Uterus (tissue), 4 donors: ENCODE results near the gene PSG11. TPM values are rescaled to one million over a fixed set of nuclear protein-coding genes. Genes with fewer than 3 reads are reported as not detected.
"Not testable (repeated sequence)": the region's sequence is repeated elsewhere in the genome, so short reads cannot be mapped to it uniquely, and the experiment has no call there.

Experiments
- DNase-seq, 2 donors: peaks; one replicate each; pipeline ENCODE4 v3.0.0-alpha.2; 2019 to 2020
- H3K27ac ChIP-seq, 2 donors: fragments of 200-600 bp; sonication (generic); 1 replicate in 1 of 2; 2 replicates in 1 of 2; pipeline ENCODE4 v1.5.1; 2016 to 2018
- H3K27me3 ChIP-seq, 2 donors: fragments of 200-600 bp; sonication (generic); one replicate each; pipeline ENCODE4 v1.5.1; 2018 to 2019; ENCODE audit warnings: control low read depth in 1 of 2
- H3K36me3 ChIP-seq, 2 donors: fragments of 200-600 bp; sonication (generic); one replicate each; pipeline ENCODE4 v1.5.1; 2019; ENCODE audit warnings: control low read depth in 1 of 2
- H3K4me1 ChIP-seq, 2 donors: fragments of 200-600 bp; sonication (generic); one replicate each; pipeline ENCODE4 v1.5.1; 2018 to 2019; ENCODE audit warnings: control low read depth in 1 of 2
- H3K4me3 ChIP-seq, 2 donors: fragments of 200-600 bp; sonication (generic); 1 replicate in 1 of 2; 2 replicates in 1 of 2; pipeline ENCODE4 v1.5.1; 2018 to 2019; ENCODE audit warnings: mild to moderate bottlenecking in 1 of 2
- H3K9me3 ChIP-seq, 2 donors: fragments of 200-600 bp; sonication (generic); one replicate each; pipeline ENCODE4 v1.5.1; 2019; ENCODE audit warnings: control low read depth in 1 of 2
- CTCF ChIP-seq, 4 experiments: fragments of 200-600 bp in 2 of 4; fragments of 450-650 bp in 2 of 4; sonication (generic) in 2 of 4; IDR thresholded peaks; one replicate each; pipeline ENCODE4 v1.5.1; 2016 to 2019; ENCODE audit warnings: antibody characterized with exemption in 4 of 4, mild to moderate bottlenecking in 2 of 4, moderate library complexity in 1 of 4
- POLR2A ChIP-seq, 2 donors: fragments of 450-650 bp; IDR thresholded peaks; one replicate each; pipeline ENCODE4 v1.6.1; 2016; ENCODE audit warnings: antibody characterized with exemption in 2 of 2, mild to moderate bottlenecking in 1 of 2, moderate library complexity in 1 of 2
- intact Hi-C: fragments of 100-400 bp; cut with DNase I; formaldehyde crosslinking; loops from one replicate; pipeline ENCODE4 v1.15.1; 2023; ENCODE audit warnings: low total_unique reads
- total RNA-seq, 4 donors: library from RNA; depleted of rRNA in 3 of 4; stranded (reverse); fragments of >200 nt in 3 of 4; gene quantifications; one replicate each; pipeline versions ENCODE4 v1.1.0 to v1.2.4, GENCODE V29; 2014 to 2023
- donor health status: DM: yes; HTN: yes; CAD: no.

The PSG11 gene
- total RNA-seq, 4 donors from 2014 or later: not detected

GRCh38 chr19:42989851-42990250 lies 36.4 kb downstream of the PSG11 start:
- DNase-seq: no peak
- intact Hi-C loops: no loop called here
- no peaks in the 10 kb centered on the region for H3K36me3 ChIP-seq
- no peak overlapping the region for H3K27ac ChIP-seq
- no peaks in the 10 kb centered on the region for H3K27me3 ChIP-seq
- no peaks in the 10 kb centered on the region for H3K9me3 ChIP-seq
- H3K4me3 ChIP-seq: no peak overlapping the region
- H3K4me1 ChIP-seq: no peaks in the 10 kb centered on the region
- TF ChIP-seq CTCF (IDR thresholded peaks at IDR 0.05): no peak
- no peak for TF ChIP-seq POLR2A (IDR thresholded peaks at IDR 0.05)

GRCh38 chr19:42989186-42989585 lies 37.1 kb downstream of the PSG11 start:
- DNase-seq, H3K27me3 ChIP-seq, H3K4me1 ChIP-seq, H3K4me3 ChIP-seq, H3K36me3 ChIP-seq, H3K9me3 ChIP-seq, intact Hi-C loops, H3K27ac ChIP-seq: not testable (repeated sequence)

DNA sequence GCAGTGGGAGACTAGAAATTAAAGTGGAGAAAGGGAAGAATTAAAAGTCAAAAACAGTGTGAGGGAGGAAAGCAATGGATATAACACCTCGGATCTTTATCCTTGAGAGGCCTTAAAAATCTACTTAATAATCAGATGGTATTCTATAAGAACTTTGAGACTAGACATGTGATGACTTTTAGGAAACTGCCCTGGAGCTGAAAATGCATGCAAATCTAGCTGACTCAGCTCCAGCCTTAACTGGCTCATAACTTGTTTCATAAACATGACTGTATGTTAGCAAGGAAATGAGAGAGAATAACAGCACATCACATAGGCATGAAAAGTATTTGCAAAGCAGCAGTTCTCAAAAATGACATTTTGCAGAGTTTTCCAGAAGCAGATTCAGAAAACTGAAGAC lies 38.1 kb downstream of the PSG11 start:
- H3K27me3 ChIP-seq, H3K27ac ChIP-seq, H3K4me3 ChIP-seq, H3K36me3 ChIP-seq, DNase-seq, intact Hi-C loops, H3K4me1 ChIP-seq, H3K9me3 ChIP-seq: not testable (repeated sequence)

DNA sequence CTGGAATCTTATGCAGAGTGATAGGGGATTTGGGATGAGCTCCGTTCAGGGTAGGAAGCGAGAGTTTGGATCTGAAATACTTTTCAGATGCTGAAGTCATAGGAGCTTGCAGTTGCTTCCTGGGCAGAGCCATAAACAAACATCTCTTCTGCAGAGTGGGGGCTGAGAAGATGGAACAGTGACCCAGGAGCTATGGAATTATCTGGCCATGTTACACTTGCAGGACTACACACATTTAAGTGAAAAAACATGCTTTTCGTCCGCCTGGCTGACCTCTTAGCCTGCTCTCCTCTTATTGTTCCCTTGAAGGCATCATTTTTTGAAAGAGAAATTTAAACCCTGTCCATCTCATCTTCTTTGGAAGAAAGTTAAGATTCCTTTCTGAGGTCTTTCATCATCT lies 40.7 kb downstream of the PSG11 start:
- no peaks in the 10 kb centered on the region for H3K9me3 ChIP-seq
- no peaks in the 10 kb centered on the region for H3K4me1 ChIP-seq
- no peaks in the 10 kb centered on the region for H3K36me3 ChIP-seq
- no peaks in the 10 kb centered on the region for H3K27me3 ChIP-seq
- DNase-seq: no peak
- intact Hi-C loops: no loop called here
- H3K4me3 ChIP-seq: no peak overlapping the region
- no peak for TF ChIP-seq CTCF (IDR thresholded peaks at IDR 0.05)
- TF ChIP-seq POLR2A (IDR thresholded peaks at IDR 0.05): no peak
- H3K27ac ChIP-seq: no peak overlapping the region

DNA sequence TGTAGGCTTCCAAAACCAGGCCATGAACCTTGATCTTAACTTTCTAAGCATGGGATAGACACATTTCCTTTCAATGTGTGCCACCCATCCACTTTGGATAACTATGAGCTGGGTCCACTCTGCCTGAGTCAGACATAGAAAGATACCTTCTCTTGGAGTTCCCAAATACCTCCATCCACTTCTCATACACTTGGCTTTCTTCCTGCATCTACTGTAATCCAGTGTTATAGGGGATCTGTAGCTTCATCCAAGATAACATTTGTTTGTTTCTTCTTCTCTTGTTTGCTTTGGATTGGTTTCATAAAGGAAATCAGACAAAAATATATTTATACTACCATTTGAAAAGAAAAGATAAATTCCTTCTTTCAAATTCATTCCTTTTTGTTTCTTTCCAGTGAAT lies 44.2 kb downstream of the PSG11 start:
- H3K9me3 ChIP-seq, intact Hi-C loops: not testable (repeated sequence)

DNA sequence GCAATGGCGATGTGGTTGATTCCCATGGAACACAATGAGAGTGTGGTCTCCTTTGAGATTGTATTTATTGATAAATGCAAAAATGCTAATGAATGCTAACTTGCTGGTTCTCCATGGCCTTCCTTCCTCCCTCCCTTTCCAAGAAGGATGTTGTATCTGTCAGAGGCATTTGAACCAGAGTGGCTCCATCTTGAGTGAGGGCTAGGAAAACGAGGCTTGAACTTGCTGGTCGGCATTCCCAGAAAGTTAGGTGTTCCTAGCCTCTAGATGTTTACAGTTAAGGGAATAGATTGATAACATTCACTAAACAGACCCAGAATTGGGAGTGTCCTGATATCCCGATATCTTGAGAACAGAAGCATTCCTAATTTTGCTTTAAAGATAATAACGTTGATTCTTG lies 54.8 kb downstream of the PSG11 start:
- intact Hi-C loops: not testable (repeated sequence)

More for the DNA sequence above, 44.2 kb downstream of the PSG11 start:
- not testable (repeated sequence) for H3K27ac ChIP-seq, DNase-seq, H3K36me3 ChIP-seq, H3K4me3 ChIP-seq, H3K27me3 ChIP-seq, H3K4me1 ChIP-seq

DNA sequence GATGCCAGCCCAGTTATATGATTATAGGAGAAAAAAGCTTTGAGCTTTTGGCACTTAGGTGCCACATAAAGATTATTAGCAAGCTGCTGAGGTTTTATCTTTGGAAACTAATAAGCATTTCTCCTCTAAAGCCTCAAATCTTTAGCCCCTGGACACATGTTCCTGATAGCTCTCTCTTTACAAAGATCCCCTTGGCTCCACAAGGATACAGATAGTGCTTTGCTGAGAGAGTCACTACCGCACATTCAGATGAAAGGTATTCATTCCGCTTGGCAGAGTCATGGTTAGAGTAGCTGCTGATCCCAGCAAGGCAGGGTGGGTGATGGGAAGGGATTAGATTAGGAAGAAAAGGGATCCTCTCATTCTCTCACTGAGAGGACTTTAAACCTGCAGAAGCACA lies 61.1 kb downstream of the PSG11 start:
- Histone ChIP-seq H3K27ac (no peak overlapping the region), H3K9me3 (no peaks in the 10 kb centered on the region), H3K36me3 (no peaks in the 10 kb centered on the region), H3K4me1 (no peaks in the 10 kb centered on the region), H3K27me3 (peaks cover 0 to 7% of the 10 kb centered on the region in 2 donors), H3K4me3 (no peak overlapping the region)
- TF ChIP-seq CTCF (IDR thresholded peaks at IDR 0.05) (no peak), POLR2A (IDR thresholded peaks at IDR 0.05) (no peak)
- intact Hi-C loops: no loop called here
- no peak for DNase-seq

More for the DNA sequence above, 54.8 kb downstream of the PSG11 start:
- not testable (repeated sequence) for DNase-seq, H3K36me3 ChIP-seq, H3K27me3 ChIP-seq, H3K4me1 ChIP-seq, H3K9me3 ChIP-seq, H3K27ac ChIP-seq, H3K4me3 ChIP-seq
